ENCODE results near the gene STAT2. TPM values are rescaled to one million over a fixed set of nuclear protein-coding genes. Genes with fewer than 3 reads are reported as not detected.
A peak's percentile ranks its signal among the peaks of the same experiment; 100 is the strongest.

The STAT2 gene
- total RNA-seq, 5 donors from 2014 or later (not counting 1 experiment from before 2014, with no cell fraction given): 117 to 187 (median 162) TPM

- Histone ChIP-seq H3K27me3 (replicated peaks in 1 of 2; ENCODE audit: control insufficient read depth in 2 of 2, extremely low read depth in 1 of 2, insufficient read depth in 2 of 2, low read length in 1 of 2) (no peaks in the 10 kb centered on the region), H3K4me3 (ENCODE audit: control insufficient read depth in 1 of 2, extremely low read depth in 1 of 2, low read length in 1 of 2) (peak overlapping the region; percentile 63 to 88), H3K36me3 (ENCODE audit: control insufficient read depth in 2 of 2, extremely low read depth in 1 of 2, insufficient read depth in 1 of 2, low read length in 1 of 2) (no peaks in the 10 kb centered on the region), H3K4me1 (ENCODE audit: control insufficient read depth in 1 of 2, extremely low read depth in 1 of 2, insufficient read depth in 2 of 2, low read length in 2 of 2) (peaks cover 12 to 40% of the 10 kb centered on the region in 2 experiments), H3K27ac (ENCODE audit: low read length) (peak overlapping the region; percentile 98), H3K9me3 (no peaks in the 10 kb centered on the region)
- DNase-seq: no peak
- peak overlapping the region; percentile 100 for H3K27ac Mint-ChIP-seq
- CTCF ChIA-PET: interaction anchor here in 1 of 2 donors (0.9 to 2.5 kb wide), 3 partner anchors 25 to 145 kb away, joined by 3 to 19 read pairs (median 4); partner anchors contain the start of genes SMARCC2 and STAT2
- no peaks in the 10 kb centered on the region for H3K27me3 Mint-ChIP-seq
- H3K9me3 Mint-ChIP-seq: no peaks in the 10 kb centered on the region
- WGBS (ENCODE audit: insufficient coverage): no CpG with 5 or more reads among the region's 6 CpGs
- peak overlapping the region; percentile 85 to 97 (median 92) for H3K4me3 Mint-ChIP-seq
- H3K4me1 Mint-ChIP-seq: peaks cover 49 to 59% (median 53%) of the 10 kb centered on the region in 3 donors
- no peak for ATAC-seq (replicated peaks in 1 of 4)
- POLR2A ChIA-PET: interaction anchor here in 1 of 2 donors (1.8 kb wide), 1 partner anchor 26 kb away, joined by 10 read pairs; the partner anchor contains the start of gene STAT2
- peaks cover 9% of the 10 kb centered on the region for H3K36me3 Mint-ChIP-seq
These were observed 25.5 kb downstream of the STAT2 start for GRCh38 chr12:56334490-56334793.

GRCh38 chr12:56333679-56334489 lies 26.0 kb downstream of the STAT2 start, which contains the start of gene PAN2:
Gene PAN2 (minus strand): TSS chr12:56334000. CDS start chr12:56333094, 906 bp downstream.
- Mint-ChIP-seq H3K27me3 (no peaks in the 10 kb centered on the region), H3K4me3 (peak within 1 kb of the TSS; percentile 85 to 97 (median 92)), H3K9me3 (no peaks in the 10 kb centered on the region), H3K27ac (peak within 1 kb of the TSS; percentile 100), H3K4me1 (peaks cover 43 to 53% (median 47%) of the 10 kb centered on the region in 3 donors), H3K36me3 (peaks cover 6% of the 10 kb centered on the region)
- POLR2A ChIA-PET: interaction anchor here (0.5 to 1.8 kb wide), 6 partner anchors 26 to 587 kb away, joined by 3 to 10 read pairs (median 4); partner anchors contain the start of genes STAT2 (in 2 of the 2) and RAB5B (in 1 of the 2)
- peak; percentile 77 to 97 (median 93) for DNase-seq
- ATAC-seq (replicated peaks in 1 of 4): peak; percentile 84 to 85 (median 85)
- peaks cover 10 to 34% of the 10 kb centered on the region in 2 experiments for H3K4me1 ChIP-seq (ENCODE audit: control insufficient read depth in 1 of 2, extremely low read depth in 1 of 2, insufficient read depth in 2 of 2, low read length in 2 of 2)
- 0% methylated on average over 18 of the region's 45 CpGs for WGBS (ENCODE audit: insufficient coverage)
- H3K27me3 ChIP-seq (replicated peaks in 1 of 2; ENCODE audit: control insufficient read depth in 2 of 2, extremely low read depth in 1 of 2, insufficient read depth in 2 of 2, low read length in 1 of 2): no peaks in the 10 kb centered on the region
- no peaks in the 10 kb centered on the region for H3K9me3 ChIP-seq
- peak within 1 kb of the TSS; percentile 98 for H3K27ac ChIP-seq (ENCODE audit: low read length)
- H3K36me3 ChIP-seq (ENCODE audit: control insufficient read depth in 2 of 2, extremely low read depth in 1 of 2, insufficient read depth in 1 of 2, low read length in 1 of 2): no peaks in the 10 kb centered on the region
- CTCF ChIA-PET: interaction anchor here (0.6 to 2.5 kb wide), 8 partner anchors 18 to 182 kb away, joined by 3 to 19 read pairs (median 4); partner anchors contain the start of genes CNPY2 (in 1 of the 2), RNF41 (in 1 of the 2), SMARCC2 (in 1 of the 2) and STAT2 (in 1 of the 2)
- peak within 1 kb of the TSS; percentile 63 to 88 for H3K4me3 ChIP-seq (ENCODE audit: control insufficient read depth in 1 of 2, extremely low read depth in 1 of 2, low read length in 1 of 2)

GRCh38 chr12:56333197-56333678 lies 26.7 kb downstream of the STAT2 start:
- Mint-ChIP-seq H3K27me3 (no peaks in the 10 kb centered on the region), H3K27ac (peak overlapping the region; percentile 100), H3K9me3 (no peaks in the 10 kb centered on the region), H3K36me3 (peaks cover 3% of the 10 kb centered on the region), H3K4me3 (peak overlapping the region; percentile 85 to 97 (median 92)), H3K4me1 (peaks cover 37 to 47% (median 42%) of the 10 kb centered on the region in 3 donors)
- DNase-seq: peak in 5 of 35 experiments; percentile 1 to 15 (median 8)
- Histone ChIP-seq H3K9me3 (no peaks in the 10 kb centered on the region), H3K27me3 (replicated peaks in 1 of 2; ENCODE audit: control insufficient read depth in 2 of 2, extremely low read depth in 1 of 2, insufficient read depth in 2 of 2, low read length in 1 of 2) (no peaks in the 10 kb centered on the region), H3K4me1 (ENCODE audit: control insufficient read depth in 1 of 2, extremely low read depth in 1 of 2, insufficient read depth in 2 of 2, low read length in 2 of 2) (peaks cover 9 to 29% of the 10 kb centered on the region in 2 experiments), H3K27ac (ENCODE audit: low read length) (peak overlapping the region; percentile 98), H3K4me3 (ENCODE audit: control insufficient read depth in 1 of 2, extremely low read depth in 1 of 2, low read length in 1 of 2) (peak overlapping the region; percentile 63 to 88), H3K36me3 (ENCODE audit: control insufficient read depth in 2 of 2, extremely low read depth in 1 of 2, insufficient read depth in 1 of 2, low read length in 1 of 2) (peaks cover 2 to 3% of the 10 kb centered on the region in 2 donors)
- ATAC-seq (replicated peaks in 1 of 4): peak in 2 of 4 experiments; percentile 2 to 7
- WGBS (ENCODE audit: insufficient coverage): no CpG with 5 or more reads among the region's 8 CpGs
- POLR2A ChIA-PET: interaction anchor here (0.5 to 1.8 kb wide), 7 partner anchors 27 to 1478 kb away, joined by 3 to 10 read pairs (median 4); partner anchors contain the start of genes STAT2 (in 2 of the 2) and RAB5B (in 1 of the 2)
- CTCF ChIA-PET: interaction anchor here (0.6 to 2.5 kb wide), 7 partner anchors 17 to 181 kb away, joined by 3 to 19 read pairs (median 4); partner anchors contain the start of genes CNPY2 (in 1 of the 2), RNF41 (in 1 of the 2) and STAT2 (in 1 of the 2)

- Mint-ChIP-seq H3K27ac (peak overlapping the region; percentile 100), H3K36me3 (peaks cover 7% of the 10 kb centered on the region), H3K27me3 (no peaks in the 10 kb centered on the region), H3K9me3 (no peaks in the 10 kb centered on the region), H3K4me1 (peaks cover 34 to 41% (median 36%) of the 10 kb centered on the region in 3 donors), H3K4me3 (peak overlapping the region; percentile 85 to 97 (median 92))
- H3K36me3 ChIP-seq (ENCODE audit: control insufficient read depth in 2 of 2, extremely low read depth in 1 of 2, insufficient read depth in 1 of 2, low read length in 1 of 2): peaks cover 4 to 8% of the 10 kb centered on the region in 2 donors
- peak overlapping the region; percentile 15 to 63 for H3K4me3 ChIP-seq (ENCODE audit: control insufficient read depth in 1 of 2, extremely low read depth in 1 of 2, low read length in 1 of 2)
- ATAC-seq (replicated peaks in 1 of 4) (no peak), DNase-seq (peak in 1 of 35 experiments; percentile 10)
- H3K9me3 ChIP-seq: no peaks in the 10 kb centered on the region
- CTCF ChIA-PET: interaction anchor here (0.7 to 2.5 kb wide), 7 partner anchors 17 to 132 kb away, joined by 4 to 19 read pairs (median 8); partner anchors contain the start of genes CNPY2 (in 1 of the 2) and STAT2 (in 1 of the 2)
- peaks cover 4 to 23% of the 10 kb centered on the region in 2 experiments for H3K4me1 ChIP-seq (ENCODE audit: control insufficient read depth in 1 of 2, extremely low read depth in 1 of 2, insufficient read depth in 2 of 2, low read length in 2 of 2)
- POLR2A ChIA-PET: interaction anchor here (0.6 to 1.8 kb wide), 7 partner anchors 27 to 1477 kb away, joined by 3 to 10 read pairs (median 4); partner anchors contain the start of genes STAT2 (in 2 of the 2) and RAB5B (in 1 of the 2)
- WGBS (ENCODE audit: insufficient coverage): 76% methylated on average over 8 of the region's 11 CpGs
- H3K27ac ChIP-seq (ENCODE audit: low read length): peak overlapping the region; percentile 98
- no peaks in the 10 kb centered on the region for H3K27me3 ChIP-seq (replicated peaks in 1 of 2; ENCODE audit: control insufficient read depth in 2 of 2, extremely low read depth in 1 of 2, insufficient read depth in 2 of 2, low read length in 1 of 2)
These were observed 27.3 kb downstream of the STAT2 start for GRCh38 chr12:56332512-56333196.

GRCh38 chr12:56330936-56331490 lies 28.9 kb downstream of the STAT2 start:
- DNase-seq: no peak
- ChIA-PET POLR2A (interaction anchor here in 1 of 2 donors (0.6 kb wide), 1 partner anchor 211 kb away, joined by 3 read pairs; no protein-coding TSS in a partner anchor), CTCF (no interaction called here)
- Mint-ChIP-seq H3K27ac (no peak overlapping the region), H3K36me3 (peaks cover 21% of the 10 kb centered on the region), H3K27me3 (no peaks in the 10 kb centered on the region), H3K4me1 (peaks cover 24 to 30% (median 25%) of the 10 kb centered on the region in 3 donors), H3K4me3 (no peak overlapping the region), H3K9me3 (no peaks in the 10 kb centered on the region)
- H3K36me3 ChIP-seq (ENCODE audit: control insufficient read depth in 2 of 2, extremely low read depth in 1 of 2, insufficient read depth in 1 of 2, low read length in 1 of 2): peaks cover 10 to 24% of the 10 kb centered on the region in 2 donors
- H3K4me1 ChIP-seq (ENCODE audit: control insufficient read depth in 1 of 2, extremely low read depth in 1 of 2, insufficient read depth in 2 of 2, low read length in 2 of 2): peaks cover 3 to 19% of the 10 kb centered on the region in 2 experiments
- no peak overlapping the region for H3K4me3 ChIP-seq (ENCODE audit: control insufficient read depth in 1 of 2, extremely low read depth in 1 of 2, low read length in 1 of 2)
- ATAC-seq (replicated peaks in 1 of 4): no peak
- no peaks in the 10 kb centered on the region for H3K27me3 ChIP-seq (replicated peaks in 1 of 2; ENCODE audit: control insufficient read depth in 2 of 2, extremely low read depth in 1 of 2, insufficient read depth in 2 of 2, low read length in 1 of 2)
- no CpG with 5 or more reads among the region's 7 CpGs for WGBS (ENCODE audit: insufficient coverage)
- no peaks in the 10 kb centered on the region for H3K9me3 ChIP-seq
- no peak overlapping the region for H3K27ac ChIP-seq (ENCODE audit: low read length)

Measured in T-cell (primary cell).